NCI-H82 treated with DMSO at 0.1 percent for 48 hours (cell line): ENCODE data around the gene APPL2.
"Not testable (repeated sequence)": the region's sequence is repeated elsewhere in the genome, so short reads cannot be mapped to it uniquely, and the experiment has no call there.

Experiments used
- DNase-seq: peaks from one replicate; lab custom pipeline; 2025; ENCODE audit not compliant: unreplicated experiment; lab: John Stamatoyannopoulos, UW

APPL2 gene

GRCh38 chr12:105200385-105200784 is 35.6 kb downstream of the APPL2 start:
- DNase-seq = no peak

GRCh38 chr12:105198961-105199360 is 37.0 kb downstream of the APPL2 start:
- no peak for DNase-seq

GRCh38 chr12:105196090-105196489 is 39.9 kb downstream of the APPL2 start:
- DNase-seq = no peak

- DNase-seq = no peak
Observed at GRCh38 chr12:105194947-105195346, 41.0 kb downstream of the APPL2 start.

GRCh38 chr12:105192624-105193225 is 43.2 kb downstream of the APPL2 start:
- peak; percentile 79 for DNase-seq

- DNase-seq = no peak
Observed at GRCh38 chr12:105190530-105190929, 45.4 kb downstream of the APPL2 start.

- no peak for DNase-seq
Observed at GRCh38 chr12:105189293-105189692, 46.7 kb downstream of the APPL2 start.

- DNase-seq = not testable (repeated sequence)
Observed at GRCh38 chr12:105183976-105184375, 52.0 kb downstream of the APPL2 start.

- not testable (repeated sequence) for DNase-seq
Observed at GRCh38 chr12:105183406-105183805, 52.6 kb downstream of the APPL2 start.

GRCh38 chr12:105179114-105179513 is 56.9 kb downstream of the APPL2 start:
- not testable (repeated sequence) for DNase-seq

GRCh38 chr12:105177208-105177607 is 58.8 kb downstream of the APPL2 start:
- DNase-seq = no peak

- no peak for DNase-seq
Observed at GRCh38 chr12:105175397-105175990, 60.5 kb downstream of the APPL2 start.

GRCh38 chr12:105171691-105172436 is 64.1 kb downstream of the APPL2 start:
- DNase-seq = no peak

- DNase-seq = no peak
Observed at GRCh38 chr12:105170139-105170538, 65.8 kb downstream of the APPL2 start.

- no peak for DNase-seq
Observed at GRCh38 chr12:105168006-105168405, 68.0 kb downstream of the APPL2 start.

GRCh38 chr12:105167346-105167745 is 68.6 kb downstream of the APPL2 start:
- no peak for DNase-seq

GRCh38 chr12:105166736-105167135 is 69.2 kb downstream of the APPL2 start:
- no peak for DNase-seq

GRCh38 chr12:105164068-105164467 is 71.9 kb downstream of the APPL2 start:
- DNase-seq = no peak

GRCh38 chr12:105162174-105162573 is 73.8 kb downstream of the APPL2 start:
- no peak for DNase-seq

- peak; percentile 85 for DNase-seq
Observed at GRCh38 chr12:105158876-105159275, 77.1 kb downstream of the APPL2 start.

- DNase-seq = no peak
Observed at GRCh38 chr12:105157606-105158005, 78.4 kb downstream of the APPL2 start.

- DNase-seq = no peak
Observed at GRCh38 chr12:105156260-105156659, 79.7 kb downstream of the APPL2 start.
